Right lobe of liver (tissue), 6 donors: ENCODE data around the gene ARHGAP12. TPM values are rescaled to one million over a fixed set of nuclear protein-coding genes. Genes with fewer than 3 reads are reported as not detected.

Source experiments
- ATAC-seq, 4 donors: fragments of 200-7000 bp; cut with Tn5 transposase; one replicate each; pipeline ENCODE4 v1.9.1; 2020; ENCODE audit warnings: mild to moderate bottlenecking in 4 of 4, moderate library complexity in 4 of 4
- DNase-seq, 3 donors: peaks; one replicate each; pipeline ENCODE4 v3.0.0-alpha.2; 2020
- H3K27ac ChIP-seq, 3 donors: fragments of 200-600 bp; one replicate each; pipeline ENCODE4 v1.8.0; 2022
- H3K27me3 ChIP-seq, 2 donors: fragments of 200-600 bp; one replicate each; pipeline ENCODE4 v1.8.0; 2022
- H3K36me3 ChIP-seq, 4 donors: fragments of 200-600 bp; sonication (generic) in 1 of 4; one replicate each; pipeline versions ENCODE4 v1.5.1 to v1.8.0; 2017 to 2022; ENCODE audit warnings: control low read depth in 1 of 4
- H3K4me1 ChIP-seq, 4 donors: fragments of 200-600 bp; sonication (generic) in 1 of 4; one replicate each; pipeline versions ENCODE4 v1.5.1 to v1.8.0; 2017 to 2022; ENCODE audit warnings: control low read depth in 1 of 4
- H3K4me3 ChIP-seq, 3 donors: fragments of 200-600 bp; one replicate each; pipeline ENCODE4 v1.8.0; 2022
- H3K9me3 ChIP-seq, 4 donors: fragments of 200-600 bp; sonication (generic) in 1 of 4; one replicate each; pipeline versions ENCODE4 v1.5.1 to v1.8.0; 2017 to 2022; ENCODE audit warnings: control low read depth in 1 of 4
- POLR2A ChIP-seq: fragments of 450-650 bp; IDR thresholded peaks from one replicate; pipeline ENCODE4 v1.6.1; 2017; ENCODE audit warnings: antibody characterized with exemption, mild to moderate bottlenecking
- WGBS: methylation state at CpG from one replicate; pipeline ENCODE4 v1.1.6; 2018; ENCODE audit warnings: low coverage, low lambda C conversion rate; ENCODE audit not compliant: insufficient coverage; ENCODE audit errors: missing lambda C conversion rate; 5-methylcytosine and 5-hydroxymethylcytosine counted together
- intact Hi-C, 2 donors: fragments of 100-400 bp; cut with DNase I; formaldehyde crosslinking; loops; one replicate each; pipeline versions ENCODE4 v1.11.2 to v1.14.1; 2022
- total RNA-seq, 6 experiments: library from RNA; depleted of rRNA in 2 of 6; stranded (reverse); fragments of >200 nt in 2 of 6; fragmentation: NEBNext Ultra II Directional in 3 of 6; extraction: Animal tissue kit (Norgen Biotek cat#: 25700) in 3 of 6; gene quantifications; one replicate each; pipeline versions ENCODE4 v1.1.0 to v1.2.4, GENCODE V29; 2016 to 2023
- TF ChIP-seq, protein P1 (sequence below), 4 donors: fragments of 200-600 bp in 3 of 4; fragments of 450-650 bp in 1 of 4; IDR thresholded peaks; one replicate each; pipeline versions ENCODE4 v1.5.1 to v1.8.0; 2016 to 2022; ENCODE audit warnings: antibody characterized with exemption in 4 of 4, mild to moderate bottlenecking in 2 of 4
- donor health status: DM: no; HTN: yes; CAD: no.
- donor health status: DM: no; HTN: no; CAD: no.
- donor health status: DM: no; HTN: no; CAD: no.
- donor health status: DM: no; HTN: yes; CAD: no.
- donor health status: DM: no; HTN: yes; CAD: no.

Gene ARHGAP12
- total RNA-seq, 6 experiments from 2014 or later: 12.1 to 24.8 (median 17.6) TPM

DNA sequence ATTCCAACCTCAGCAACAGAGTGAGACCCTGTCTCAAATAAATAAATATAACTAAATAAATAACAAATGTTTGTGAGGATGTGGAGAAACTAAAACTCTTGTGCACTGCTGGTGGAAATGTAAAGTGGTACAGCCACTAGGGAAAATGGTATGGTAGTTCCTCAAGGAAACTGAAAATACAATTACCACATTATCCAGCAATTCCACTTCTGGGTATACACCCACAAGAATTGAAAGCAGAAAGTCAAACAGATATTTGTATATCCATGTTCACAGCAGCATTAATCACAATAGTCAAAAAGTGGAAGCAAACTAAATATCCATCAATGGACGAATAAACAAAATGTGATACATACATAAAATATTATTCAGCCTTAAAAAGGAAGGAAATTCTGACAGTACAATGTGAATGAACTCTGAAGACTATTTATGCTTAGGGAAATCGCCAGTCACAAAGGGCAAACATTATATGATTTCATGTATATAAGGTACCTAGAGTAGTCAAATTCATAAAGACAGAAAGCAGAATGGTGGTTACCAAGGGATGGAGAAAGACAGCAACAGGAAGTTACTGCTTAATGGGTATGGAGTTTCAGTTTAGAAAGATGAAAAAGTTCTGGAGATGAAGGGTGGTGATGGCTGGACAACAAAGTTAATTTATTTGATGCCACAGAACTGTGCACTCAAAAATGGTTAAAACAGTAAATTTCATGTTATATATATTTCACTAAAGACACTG is 9.8 kb downstream of the ARHGAP12 start:
- Histone ChIP-seq H3K36me3 (no peaks in the 10 kb centered on the region), H3K4me3 (no peak overlapping the region), H3K4me1 (peaks cover 0 to 20% (median 6%) of the 10 kb centered on the region in 4 donors), H3K9me3 (no peaks in the 10 kb centered on the region), H3K27ac (no peak overlapping the region), H3K27me3 (no peaks in the 10 kb centered on the region)
- no peak for TF ChIP-seq POLR2A
- TF ChIP-seq, protein P1, sequence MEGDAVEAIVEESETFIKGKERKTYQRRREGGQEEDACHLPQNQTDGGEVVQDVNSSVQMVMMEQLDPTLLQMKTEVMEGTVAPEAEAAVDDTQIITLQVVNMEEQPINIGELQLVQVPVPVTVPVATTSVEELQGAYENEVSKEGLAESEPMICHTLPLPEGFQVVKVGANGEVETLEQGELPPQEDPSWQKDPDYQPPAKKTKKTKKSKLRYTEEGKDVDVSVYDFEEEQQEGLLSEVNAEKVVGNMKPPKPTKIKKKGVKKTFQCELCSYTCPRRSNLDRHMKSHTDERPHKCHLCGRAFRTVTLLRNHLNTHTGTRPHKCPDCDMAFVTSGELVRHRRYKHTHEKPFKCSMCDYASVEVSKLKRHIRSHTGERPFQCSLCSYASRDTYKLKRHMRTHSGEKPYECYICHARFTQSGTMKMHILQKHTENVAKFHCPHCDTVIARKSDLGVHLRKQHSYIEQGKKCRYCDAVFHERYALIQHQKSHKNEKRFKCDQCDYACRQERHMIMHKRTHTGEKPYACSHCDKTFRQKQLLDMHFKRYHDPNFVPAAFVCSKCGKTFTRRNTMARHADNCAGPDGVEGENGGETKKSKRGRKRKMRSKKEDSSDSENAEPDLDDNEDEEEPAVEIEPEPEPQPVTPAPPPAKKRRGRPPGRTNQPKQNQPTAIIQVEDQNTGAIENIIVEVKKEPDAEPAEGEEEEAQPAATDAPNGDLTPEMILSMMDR (IDR thresholded peaks at IDR 0.05): no peak
- DNase-seq: no peak
- ATAC-seq: no peak
- WGBS: 77% methylated on average over 2 of the region's 2 CpGs
- intact Hi-C loops: no loop called here

DNA sequence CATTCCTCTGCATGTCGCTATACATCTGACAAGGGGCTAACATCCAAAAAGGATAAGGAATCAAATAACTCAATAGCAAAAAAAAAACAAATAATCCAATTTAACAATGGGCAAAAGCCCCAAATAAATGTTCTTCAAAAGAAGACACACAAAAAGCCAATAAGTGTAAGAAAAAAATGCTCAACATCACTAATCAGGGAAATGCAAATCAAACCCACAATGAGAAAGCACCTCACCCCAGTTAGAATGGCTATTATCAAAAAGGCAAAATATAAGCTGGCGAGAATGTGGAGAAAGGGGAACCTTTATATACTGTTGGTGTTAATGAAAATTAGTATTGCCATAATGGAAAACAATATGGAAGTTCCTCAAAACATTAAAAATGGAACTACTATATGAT is 14.3 kb downstream of the ARHGAP12 start:
- Histone ChIP-seq H3K9me3 (no peaks in the 10 kb centered on the region), H3K27ac (no peak overlapping the region), H3K27me3 (no peaks in the 10 kb centered on the region), H3K4me1 (peaks cover 0 to 11% (median 0%) of the 10 kb centered on the region in 4 donors), H3K4me3 (no peak overlapping the region), H3K36me3 (no peaks in the 10 kb centered on the region)
- WGBS: 95% methylated on average over 2 of the region's 2 CpGs
- intact Hi-C loops: no loop called here
- ATAC-seq (no peak), DNase-seq (no peak)
- TF ChIP-seq, protein P1 (IDR thresholded peaks at IDR 0.05): no peak
- no peak for TF ChIP-seq POLR2A

DNA sequence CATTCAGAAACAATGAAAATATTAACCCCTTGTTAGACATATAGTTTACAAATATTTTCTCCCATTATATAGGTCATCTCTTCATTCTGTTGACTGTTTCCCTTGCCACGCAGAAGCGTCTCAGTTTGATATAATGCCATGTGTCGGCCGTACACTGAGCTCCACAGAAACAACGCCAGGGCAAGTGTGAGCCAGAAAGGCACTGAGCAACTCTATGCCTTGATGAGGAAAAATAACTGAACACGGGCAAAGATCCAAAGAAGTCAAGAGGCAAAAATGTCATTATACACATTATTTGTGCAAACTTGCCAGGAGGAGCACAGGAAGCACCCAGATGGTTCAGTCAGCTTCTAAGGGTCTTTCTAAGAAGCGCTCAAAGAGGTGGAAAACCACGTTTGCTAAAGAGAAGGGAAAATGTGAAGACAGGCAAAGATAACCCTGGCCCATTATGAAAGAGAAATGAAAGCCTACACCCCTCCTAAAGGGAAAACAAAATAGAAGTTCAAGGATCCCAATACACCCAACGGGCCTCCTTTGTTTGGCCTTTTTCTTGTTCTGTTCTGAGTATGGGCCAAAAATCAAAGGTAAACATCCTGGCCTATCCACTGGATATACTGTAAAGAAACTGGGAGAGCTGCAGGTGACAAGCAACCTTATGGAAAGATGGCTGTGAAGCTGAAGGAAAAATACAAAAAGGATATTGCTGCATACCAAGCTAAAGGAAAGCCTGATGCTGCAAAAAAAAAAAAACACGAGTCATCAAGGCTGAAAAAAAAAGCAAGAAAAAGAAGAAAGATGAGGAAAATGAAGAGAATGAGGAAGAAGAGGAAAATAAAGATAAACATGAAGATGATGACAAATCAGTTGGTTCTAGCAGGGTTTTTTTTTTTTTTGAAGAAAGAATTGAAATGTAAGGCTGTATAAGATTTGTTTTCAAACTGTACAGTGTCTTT is 15.5 kb downstream of the ARHGAP12 start:
- intact Hi-C loops: no loop called here
- Histone ChIP-seq H3K36me3 (no peaks in the 10 kb centered on the region), H3K4me1 (peaks cover 0 to 11% (median 0%) of the 10 kb centered on the region in 4 donors), H3K27me3 (no peaks in the 10 kb centered on the region), H3K9me3 (no peaks in the 10 kb centered on the region), H3K4me3 (no peak overlapping the region), H3K27ac (no peak overlapping the region)
- DNase-seq: no peak
- 61% methylated on average over 9 of the region's 10 CpGs for WGBS
- no peak for TF ChIP-seq POLR2A
- TF ChIP-seq, protein P1 (IDR thresholded peaks at IDR 0.05): no peak
- peak in 1 of 4 donors; percentile 28 for ATAC-seq

DNA sequence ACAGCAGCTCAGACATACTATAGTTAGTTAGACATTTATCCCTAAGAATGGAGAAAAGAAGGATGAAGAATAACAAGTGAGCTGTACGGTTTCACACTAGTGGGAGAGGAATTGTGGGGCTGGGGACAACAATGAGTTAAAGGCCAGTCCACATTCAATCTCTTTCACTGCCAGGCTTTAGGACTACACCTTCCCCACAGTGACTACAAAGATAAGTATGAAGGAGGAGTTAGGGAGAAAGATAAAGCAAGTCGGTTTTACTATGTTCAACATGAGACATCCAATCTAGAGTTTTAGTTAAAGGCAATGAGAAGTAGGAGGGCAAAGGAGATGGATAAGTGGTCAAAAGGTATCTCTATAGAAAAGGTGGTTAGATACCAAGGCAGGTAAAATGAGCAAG is 16.3 kb downstream of the ARHGAP12 start:
- no peaks in the 10 kb centered on the region for H3K27me3 ChIP-seq
- H3K4me3 ChIP-seq: no peak overlapping the region
- TF ChIP-seq POLR2A: no peak
- TF ChIP-seq, protein P1 (IDR thresholded peaks at IDR 0.05): no peak
- no peak overlapping the region for H3K27ac ChIP-seq
- no peaks in the 10 kb centered on the region for H3K36me3 ChIP-seq
- intact Hi-C loops: no loop called here
- no peak for DNase-seq
- peaks cover 0 to 11% (median 0%) of the 10 kb centered on the region in 4 donors for H3K4me1 ChIP-seq
- no peak for ATAC-seq
- no peaks in the 10 kb centered on the region for H3K9me3 ChIP-seq
- 58% methylated on average over 2 of the region's 2 CpGs for WGBS
